ENCODE measurements around the gene NEK10.

DNA sequence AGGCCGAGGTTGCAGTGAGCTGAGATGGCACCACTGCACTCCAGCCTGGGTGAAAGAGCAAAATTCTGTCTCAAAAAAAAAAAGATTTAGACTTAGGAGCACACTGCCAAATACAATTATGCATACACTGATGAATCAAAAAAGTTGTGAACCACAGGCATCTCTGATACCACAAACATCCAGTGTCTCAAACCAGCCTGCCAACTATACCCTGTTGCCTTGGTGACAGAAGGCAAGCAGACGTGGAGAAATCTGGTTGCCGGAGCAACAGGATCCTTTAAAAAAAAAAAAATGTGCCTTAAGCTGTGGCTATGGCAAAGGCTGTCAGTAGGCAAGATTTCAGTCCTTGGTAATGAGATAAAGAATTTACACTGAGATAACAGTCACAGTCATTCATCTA, 202.3 kb downstream of the NEK10 start:
- no peak for TF ChIP-seq POLR2AphosphoS5 (IDR thresholded peaks at IDR 0.05; ENCODE audit: borderline replicate concordance, low read depth, low read length)
- no peak for TF ChIP-seq EZH2 (IDR thresholded peaks at IDR 0.05)

All from SK-N-MC (cell line).